ENCODE measurements around the gene NUP205.

NUP205 gene

GRCh38 chr7:135584362-135585353 lies 26.9 kb downstream of the NUP205 start:
- no peak overlapping the region for H3K4me3 ChIP-seq (replicated peaks in 1 of 2; ENCODE audit: low read depth in 2 of 2, low read length in 2 of 2)
- peak; percentile 10 to 53 for DNase-seq (ENCODE audit: low read depth in 2 of 2)
- no peak for TF ChIP-seq CTCF (IDR thresholded peaks at IDR 0.05; ENCODE audit: low read depth, low read length)

- H3K4me3 ChIP-seq (replicated peaks in 1 of 2; ENCODE audit: low read depth in 2 of 2, low read length in 2 of 2): no peak overlapping the region
- TF ChIP-seq CTCF (IDR thresholded peaks at IDR 0.05; ENCODE audit: low read depth, low read length): no peak
- DNase-seq (ENCODE audit: low read depth in 2 of 2): peak; percentile 18 to 25
Observed at GRCh38 chr7:135597181-135597925, 39.6 kb downstream of the NUP205 start.

- TF ChIP-seq CTCF (IDR thresholded peaks at IDR 0.05; ENCODE audit: low read depth, low read length): no peak
- peak in 1 of 2 donors; percentile 15 for DNase-seq (ENCODE audit: low read depth in 2 of 2)
- H3K4me3 ChIP-seq (replicated peaks in 1 of 2; ENCODE audit: low read depth in 2 of 2, low read length in 2 of 2): no peak overlapping the region
Observed at GRCh38 chr7:135597926-135598305, 40.2 kb downstream of the NUP205 start.

GRCh38 chr7:135599471-135599870 lies 41.8 kb downstream of the NUP205 start:
- TF ChIP-seq CTCF (IDR thresholded peaks at IDR 0.05; ENCODE audit: low read depth, low read length): no peak
- no peak for DNase-seq (ENCODE audit: low read depth in 2 of 2)
- H3K4me3 ChIP-seq (replicated peaks in 1 of 2; ENCODE audit: low read depth in 2 of 2, low read length in 2 of 2): no peak overlapping the region

GRCh38 chr7:135600226-135600625 lies 42.5 kb downstream of the NUP205 start:
- no peak for TF ChIP-seq CTCF (IDR thresholded peaks at IDR 0.05; ENCODE audit: low read depth, low read length)
- H3K4me3 ChIP-seq (replicated peaks in 1 of 2; ENCODE audit: low read depth in 2 of 2, low read length in 2 of 2): no peak overlapping the region
- peak in 1 of 2 donors; percentile 15 for DNase-seq (ENCODE audit: low read depth in 2 of 2)

- peak; percentile 22 to 54 for DNase-seq (ENCODE audit: low read depth in 2 of 2)
- no peak for TF ChIP-seq CTCF (IDR thresholded peaks at IDR 0.05; ENCODE audit: low read depth, low read length)
- H3K4me3 ChIP-seq (replicated peaks in 1 of 2; ENCODE audit: low read depth in 2 of 2, low read length in 2 of 2): no peak overlapping the region
Observed at GRCh38 chr7:135601182-135601581, 43.5 kb downstream of the NUP205 start.
